COLO829 (cell line): ENCODE results near the gene PRRT2.
"Not testable (repeated sequence)": the region's sequence is repeated elsewhere in the genome, so short reads cannot be mapped to it uniquely, and the experiment has no call there.

Source experiments
- DNase-seq: peaks from one replicate; pipeline ENCODE4 v3.0.0; 2012; ENCODE audit warnings: low spot score

Gene PRRT2

GRCh38 chr16:29812754-29813643 is 1.0 kb downstream of the PRRT2 start:
- no peak for DNase-seq

- DNase-seq: no peak
Measured at GRCh38 chr16:29813644-29814562, 1.9 kb downstream of the PRRT2 start.

- no peak for DNase-seq
Measured at GRCh38 chr16:29814592-29814991, 2.6 kb downstream of the PRRT2 start.

- no peak for DNase-seq
Measured at GRCh38 chr16:29815032-29815721, 3.2 kb downstream of the PRRT2 start.

DNA sequence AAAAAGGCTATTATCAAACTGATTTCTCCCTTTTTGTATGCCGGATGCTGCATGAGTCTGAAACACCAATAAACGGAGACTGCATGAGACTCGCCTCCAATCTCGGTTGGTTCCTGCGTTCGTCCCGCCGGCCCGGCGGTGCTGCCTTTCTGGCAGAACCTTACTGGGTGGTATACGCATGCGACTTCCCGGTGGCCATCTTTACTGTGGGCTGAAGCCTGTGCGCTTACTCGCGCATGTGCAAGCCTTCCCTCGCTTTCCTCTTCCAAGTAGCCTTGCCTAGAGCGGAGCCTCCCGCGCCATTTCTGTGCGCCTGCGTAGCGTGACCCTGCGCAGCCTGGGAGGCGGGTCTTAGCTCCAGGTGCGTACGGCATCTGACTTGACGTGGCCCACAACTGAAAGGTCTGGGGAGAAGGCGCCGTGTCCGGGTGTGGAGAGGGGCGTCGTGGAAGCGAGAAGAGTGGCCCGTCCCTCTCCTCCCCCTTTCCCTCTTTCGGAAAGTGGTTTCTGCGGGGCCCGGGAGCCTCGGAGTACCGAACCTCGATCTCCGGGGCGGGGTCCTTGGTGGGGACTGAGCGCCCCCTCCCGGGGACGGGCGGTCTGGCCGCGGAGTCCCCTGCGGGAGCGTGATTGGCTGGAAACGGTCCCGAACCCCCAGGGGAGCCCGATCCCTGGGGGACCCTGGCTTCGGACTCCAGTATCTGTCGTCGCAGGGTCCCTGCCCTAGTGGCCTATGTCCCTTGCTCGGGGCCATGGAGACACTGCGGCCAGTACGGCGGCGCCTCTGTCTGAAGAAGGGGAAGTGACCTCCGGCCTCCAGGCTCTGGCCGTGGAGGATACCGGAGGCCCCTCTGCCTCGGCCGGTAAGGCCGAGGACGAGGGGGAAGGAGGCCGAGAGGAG is 4.0 kb downstream of the PRRT2 start, which contains the start of gene PAGR1:
Gene PAGR1 (plus strand): TSS at position 360 of the 901 bp plus-strand sequence. CDS start 374 bp downstream, at position 734.
- peak; percentile 99 for DNase-seq

DNA sequence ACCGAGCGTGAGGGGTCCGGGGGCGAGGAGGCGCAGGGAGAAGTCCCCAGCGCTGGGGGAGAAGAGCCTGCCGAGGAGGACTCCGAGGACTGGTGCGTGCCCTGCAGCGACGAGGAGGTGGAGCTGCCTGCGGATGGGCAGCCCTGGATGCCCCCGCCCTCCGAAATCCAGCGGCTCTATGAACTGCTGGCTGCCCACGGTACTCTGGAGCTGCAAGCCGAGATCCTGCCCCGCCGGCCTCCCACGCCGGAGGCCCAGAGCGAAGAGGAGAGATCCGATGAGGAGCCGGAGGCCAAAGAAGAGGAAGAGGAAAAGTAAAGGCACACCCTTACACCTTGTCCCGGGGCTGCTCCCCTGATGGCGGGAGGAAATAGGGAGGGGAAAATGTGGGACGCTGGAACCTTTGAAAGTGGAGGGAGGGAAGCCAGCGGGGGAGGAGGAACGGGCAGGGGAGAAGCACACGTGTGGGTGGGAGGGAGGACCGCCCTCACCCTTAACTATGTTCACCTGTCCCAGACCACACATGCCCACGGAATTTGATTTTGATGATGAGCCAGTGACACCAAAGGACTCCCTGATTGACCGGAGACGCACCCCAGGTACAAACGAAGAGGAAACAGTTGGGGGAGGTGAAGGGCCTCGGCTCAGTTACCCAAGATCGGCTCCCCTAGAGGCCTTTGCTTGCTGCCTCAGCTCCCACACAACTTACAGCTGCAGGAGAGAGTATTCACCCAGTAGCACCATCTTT is 4.9 kb downstream of the PRRT2 start:
- DNase-seq: no peak

GRCh38 chr16:29818082-29818481 is 6.1 kb downstream of the PRRT2 start:
- no peak for DNase-seq

- DNase-seq: no peak
Measured at GRCh38 chr16:29819506-29819905, 7.5 kb downstream of the PRRT2 start.

DNA sequence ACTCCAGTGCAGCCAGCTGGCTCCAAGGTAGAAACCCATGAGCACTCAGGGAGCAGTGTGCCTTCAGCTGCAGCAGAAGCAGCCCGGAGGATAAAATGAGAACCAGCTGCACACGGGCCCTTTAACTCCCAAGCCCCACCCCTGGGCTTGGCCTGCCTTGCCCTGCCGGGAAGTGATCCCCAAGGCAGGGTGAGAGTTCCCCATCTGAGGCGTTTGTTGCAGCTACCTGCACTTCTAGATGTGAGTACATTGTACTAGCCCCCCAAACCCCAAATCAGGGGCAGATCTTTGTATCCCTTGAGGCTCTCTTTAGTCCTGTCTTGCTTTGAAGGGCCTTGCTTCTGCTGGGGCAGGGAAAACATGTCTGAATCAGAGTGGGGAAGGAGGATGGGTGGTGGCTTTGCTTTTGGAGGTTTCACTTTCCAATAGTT is 8.3 kb downstream of the PRRT2 start, which contains the start of gene MVP:
Gene MVP (plus strand): TSS at position 192 of the 431 bp plus-strand sequence. CDS start 10,088 bp downstream, outside the sequence.
- no peak for DNase-seq

- no peak for DNase-seq
Measured at GRCh38 chr16:29820730-29821642, 9.0 kb downstream of the PRRT2 start.

DNA sequence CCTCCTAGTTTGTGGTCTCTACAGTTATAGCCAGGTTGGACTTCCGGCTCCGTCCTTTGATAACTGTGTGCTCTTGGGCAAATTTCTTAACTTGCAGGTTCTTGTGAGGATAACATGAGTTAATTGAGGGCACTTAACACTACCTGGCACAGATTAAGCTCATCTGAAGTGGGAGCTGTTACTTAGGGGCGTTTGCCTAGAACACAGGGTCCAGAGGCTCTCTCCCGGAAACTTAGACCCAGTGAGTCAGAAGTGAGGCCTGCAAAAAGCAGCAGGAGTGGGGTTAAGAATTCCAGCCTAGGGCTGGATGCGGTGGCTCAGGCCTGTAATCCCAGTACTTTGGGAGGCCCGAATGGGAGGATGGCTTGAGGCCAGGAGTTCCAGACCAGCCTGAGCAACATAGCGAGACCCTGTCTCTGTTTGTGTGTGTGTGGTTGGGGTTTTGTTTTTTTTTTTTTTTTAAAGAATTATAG is 9.7 kb downstream of the PRRT2 start:
- DNase-seq: no peak

GRCh38 chr16:29824589-29825144 is 12.7 kb downstream of the PRRT2 start:
- DNase-seq: peak; percentile 88

DNA sequence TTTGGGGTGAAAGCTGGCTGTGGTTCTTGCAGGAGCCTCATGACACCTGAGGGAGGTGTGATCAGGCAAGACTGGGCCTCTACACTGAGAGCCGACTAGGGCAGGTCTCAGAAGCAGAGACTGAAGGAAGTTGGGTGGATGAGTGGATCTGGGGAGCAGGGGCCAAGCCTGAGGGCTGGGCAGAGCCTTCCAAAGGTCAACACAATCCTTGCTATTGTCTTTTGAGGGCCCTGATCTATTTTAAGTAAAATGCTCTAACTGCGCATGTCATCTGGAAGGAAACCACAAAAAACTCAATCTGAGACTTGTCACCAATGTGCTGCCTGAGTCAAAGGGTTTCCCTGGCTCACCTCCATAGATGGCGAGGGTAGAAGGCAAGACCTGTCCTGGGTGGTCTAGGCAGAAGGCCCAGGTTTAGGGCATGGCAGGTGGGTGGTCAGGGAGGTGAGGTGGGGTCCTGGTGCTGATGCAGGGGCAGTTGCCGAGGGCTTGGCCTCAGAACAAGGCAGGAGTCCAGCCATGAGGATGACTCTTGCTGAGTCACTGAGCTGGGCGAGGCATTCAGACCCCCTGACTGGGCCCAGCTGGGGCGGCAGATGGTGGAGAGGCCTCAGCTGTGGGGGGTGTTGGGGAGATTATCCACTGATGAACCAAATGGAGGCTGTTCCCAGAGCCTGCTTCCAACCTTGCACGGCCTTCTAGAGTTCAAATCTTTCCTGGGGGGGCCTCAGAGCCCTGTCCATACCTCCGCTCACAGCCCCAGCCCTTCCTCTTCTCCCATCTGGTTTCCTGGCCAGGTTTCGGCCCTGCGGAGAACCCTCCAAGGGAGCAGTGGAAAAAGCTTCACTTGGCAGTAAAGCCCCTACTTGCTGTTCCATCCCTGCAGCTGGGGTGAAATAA is 13.4 kb downstream of the PRRT2 start:
- peak; percentile 74 for DNase-seq

GRCh38 chr16:29826342-29826695 is 14.3 kb downstream of the PRRT2 start:
- DNase-seq: no peak

- DNase-seq: no peak
Measured at GRCh38 chr16:29830774-29831173, 18.8 kb downstream of the PRRT2 start.

- DNase-seq: no peak
Measured at GRCh38 chr16:29831490-29831889, 19.5 kb downstream of the PRRT2 start.

- not testable (repeated sequence) for DNase-seq
Measured at GRCh38 chr16:29833219-29833618, 21.2 kb downstream of the PRRT2 start.

GRCh38 chr16:29834079-29834478 is 22.1 kb downstream of the PRRT2 start:
- DNase-seq: no peak
